Stimulated activated CD4-positive, alpha-beta T cell treated with anti-CD3 and anti-CD28 coated beads, TNF-alpha, amount 100 ng/mL, for 4 hours (primary cell): ENCODE data around the gene IFNGR2.

Experiments
- DNase-seq, 3 experiments: peaks; one replicate each; pipeline ENCODE4 v3.0.0-alpha.2; 2020; ENCODE audit warnings: low read depth in 3 of 3

IFNGR2 gene

DNA sequence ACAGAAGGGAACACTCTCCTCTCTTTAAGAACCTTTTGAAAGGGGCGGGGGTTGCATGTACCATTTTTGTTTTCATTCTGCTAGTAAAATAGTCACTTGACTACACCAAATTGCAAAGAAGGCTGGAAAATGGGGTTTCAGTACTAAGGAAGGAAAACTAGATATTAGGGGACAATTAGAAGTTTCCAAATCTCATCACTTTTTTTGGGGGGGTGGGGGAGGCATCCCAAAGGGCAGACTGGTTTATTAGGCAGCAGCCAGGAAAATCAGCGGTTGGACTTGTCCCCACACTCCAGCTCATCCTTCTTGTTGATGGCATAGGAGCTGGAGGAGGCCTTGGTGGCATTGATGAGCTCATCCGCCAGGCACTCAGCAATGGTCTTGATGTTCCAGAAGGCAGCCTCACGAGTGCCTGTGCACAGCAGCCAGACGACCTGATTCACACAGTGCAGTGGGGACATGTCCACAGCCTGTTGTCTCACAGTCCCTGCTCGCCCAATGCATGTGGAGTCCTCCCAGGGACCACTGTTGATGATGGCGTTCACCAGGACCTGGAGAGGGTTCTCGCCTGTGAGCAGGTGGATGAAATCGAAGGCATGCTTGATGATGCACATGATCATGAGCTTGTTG is 78.2 kb downstream of the IFNGR2 start:
- DNase-seq: no peak
